ENCODE data around the gene GAREM2.
A peak's percentile ranks its signal among the peaks of the same experiment; 100 is the strongest.

GAREM2 gene

DNA sequence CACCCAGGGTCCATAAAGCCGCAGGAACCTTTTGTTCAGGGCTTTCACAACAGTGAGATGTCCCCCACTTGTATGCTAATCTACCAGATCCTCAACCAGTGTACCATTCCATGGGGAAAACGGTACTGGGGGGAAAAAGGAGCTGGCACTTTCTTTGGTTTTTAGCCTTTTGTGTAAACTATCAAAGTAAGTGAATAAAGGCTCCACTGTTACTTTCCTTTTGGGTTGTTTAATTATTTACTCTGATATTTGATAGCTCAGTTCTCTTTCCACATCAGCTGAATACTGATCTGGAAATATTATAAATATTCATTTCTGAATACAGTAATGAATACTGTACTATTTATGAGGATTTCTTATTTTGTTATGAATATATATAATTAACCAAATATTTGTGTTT is 51.2 kb downstream of the GAREM2 start:
- CTCF ChIA-PET = no interaction called here
- no peaks in the 10 kb centered on the region for H3K4me1 ChIP-seq (ENCODE audit: control extremely low read depth in 1 of 4, control insufficient read depth in 4 of 4, insufficient read depth in 4 of 4, low read length in 3 of 4)
- no peak overlapping the region for H3K27ac ChIP-seq (ENCODE audit: insufficient read depth in 1 of 2, low read depth in 1 of 2, low read length in 2 of 2, poor library complexity in 1 of 2, severe bottlenecking in 2 of 2)
- H3K36me3 ChIP-seq (ENCODE audit: control insufficient read depth in 4 of 4, insufficient read depth in 4 of 4, low read length in 3 of 4) = peaks cover 32 to 77% (median 57%) of the 10 kb centered on the region in 4 experiments
- H3K4me3 ChIP-seq (ENCODE audit: control insufficient read depth in 1 of 7, extremely low read depth in 1 of 7, insufficient read depth in 4 of 7, low read depth in 2 of 7, low read length in 6 of 7) = no peak overlapping the region
- no peaks in the 10 kb centered on the region for H3K27me3 ChIP-seq (replicated peaks in 2 of 5; ENCODE audit: control insufficient read depth in 4 of 5, insufficient read depth in 5 of 5, low read length in 4 of 5)
- POLR2A ChIA-PET = interaction anchor here (0.6 kb wide), 1 partner anchor 14 kb away, joined by 3 read pairs; no protein-coding TSS in a partner anchor
- peaks cover 0 to 10% (median 2%) of the 10 kb centered on the region in 5 experiments for H3K9me3 ChIP-seq (ENCODE audit: control extremely low read depth in 1 of 5, control insufficient read depth in 4 of 5, insufficient read depth in 2 of 5, low read depth in 1 of 5, low read length in 4 of 5)
- no peak for DNase-seq
- WGBS (ENCODE audit: insufficient coverage) = 100% methylated on average over 2 of the region's 2 CpGs

DNA sequence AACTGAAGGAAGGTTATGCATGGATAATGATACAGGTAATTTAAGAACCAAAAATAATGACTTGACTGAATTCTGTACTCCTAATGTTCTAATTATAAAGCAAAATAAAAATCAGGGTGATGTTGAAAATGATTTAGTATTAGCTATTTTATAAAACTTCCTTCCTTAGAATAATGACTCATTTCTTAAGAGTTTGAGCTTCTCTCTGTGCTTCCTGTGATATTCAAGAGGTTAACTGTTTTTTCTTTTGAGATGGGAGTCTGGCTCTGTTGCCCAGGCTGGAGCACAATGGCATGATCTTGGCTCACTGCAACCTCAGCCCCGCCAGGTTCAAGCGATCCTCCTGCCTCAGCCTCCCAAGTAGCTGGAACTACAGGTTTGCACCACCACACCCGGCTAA is 56.7 kb downstream of the GAREM2 start:
- H3K9me3 ChIP-seq (ENCODE audit: control extremely low read depth in 1 of 5, control insufficient read depth in 4 of 5, insufficient read depth in 2 of 5, low read depth in 1 of 5, low read length in 4 of 5) = peaks cover 0 to 9% (median 2%) of the 10 kb centered on the region in 5 experiments
- ChIA-PET CTCF (no interaction called here), POLR2A (no interaction called here)
- no peaks in the 10 kb centered on the region for H3K27me3 ChIP-seq (replicated peaks in 2 of 5; ENCODE audit: control insufficient read depth in 4 of 5, insufficient read depth in 5 of 5, low read length in 4 of 5)
- DNase-seq = no peak
- 100% methylated on average over 3 of the region's 3 CpGs for WGBS (ENCODE audit: insufficient coverage)
- H3K4me1 ChIP-seq (ENCODE audit: control extremely low read depth in 1 of 4, control insufficient read depth in 4 of 4, insufficient read depth in 4 of 4, low read length in 3 of 4) = no peaks in the 10 kb centered on the region
- no peak overlapping the region for H3K4me3 ChIP-seq (ENCODE audit: control insufficient read depth in 1 of 7, extremely low read depth in 1 of 7, insufficient read depth in 4 of 7, low read depth in 2 of 7, low read length in 6 of 7)
- H3K27ac ChIP-seq (ENCODE audit: insufficient read depth in 1 of 2, low read depth in 1 of 2, low read length in 2 of 2, poor library complexity in 1 of 2, severe bottlenecking in 2 of 2) = no peak overlapping the region
- H3K36me3 ChIP-seq (ENCODE audit: control insufficient read depth in 4 of 4, insufficient read depth in 4 of 4, low read length in 3 of 4) = peaks cover 38 to 88% (median 63%) of the 10 kb centered on the region in 4 experiments

DNA sequence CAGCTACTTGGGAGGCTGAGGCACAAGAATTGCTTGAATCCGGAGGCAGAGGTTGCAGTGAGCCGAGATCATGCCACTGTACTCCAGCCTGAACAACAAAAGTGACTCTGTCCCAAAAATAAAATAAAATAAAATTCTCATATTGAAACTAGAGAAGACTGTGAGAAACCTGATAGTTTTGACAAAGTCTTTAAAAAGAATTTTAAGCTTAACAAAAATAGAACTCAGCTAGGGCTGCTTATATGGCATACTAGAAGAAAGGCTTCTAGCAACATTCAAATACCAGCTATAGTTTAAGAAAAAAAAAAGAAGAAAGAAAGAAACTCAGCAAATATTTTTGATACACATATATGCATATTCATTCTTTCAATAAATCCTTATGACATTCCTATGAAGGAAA is 57.9 kb downstream of the GAREM2 start:
- no peaks in the 10 kb centered on the region for H3K27me3 ChIP-seq (replicated peaks in 2 of 5; ENCODE audit: control insufficient read depth in 4 of 5, insufficient read depth in 5 of 5, low read length in 4 of 5)
- ChIA-PET POLR2A (no interaction called here), CTCF (interaction anchor here (0.9 kb wide), 1 partner anchor 99 kb away, joined by 3 read pairs; no protein-coding TSS in a partner anchor)
- no peaks in the 10 kb centered on the region for H3K4me1 ChIP-seq (ENCODE audit: control extremely low read depth in 1 of 4, control insufficient read depth in 4 of 4, insufficient read depth in 4 of 4, low read length in 3 of 4)
- no peak overlapping the region for H3K4me3 ChIP-seq (ENCODE audit: control insufficient read depth in 1 of 7, extremely low read depth in 1 of 7, insufficient read depth in 4 of 7, low read depth in 2 of 7, low read length in 6 of 7)
- no CpG with 5 or more reads among the region's 2 CpGs for WGBS (ENCODE audit: insufficient coverage)
- H3K9me3 ChIP-seq (ENCODE audit: control extremely low read depth in 1 of 5, control insufficient read depth in 4 of 5, insufficient read depth in 2 of 5, low read depth in 1 of 5, low read length in 4 of 5) = peaks cover 0 to 9% (median 6%) of the 10 kb centered on the region in 5 experiments
- no peak overlapping the region for H3K27ac ChIP-seq (ENCODE audit: insufficient read depth in 1 of 2, low read depth in 1 of 2, low read length in 2 of 2, poor library complexity in 1 of 2, severe bottlenecking in 2 of 2)
- DNase-seq = no peak
- peaks cover 40 to 95% (median 68%) of the 10 kb centered on the region in 4 experiments for H3K36me3 ChIP-seq (ENCODE audit: control insufficient read depth in 4 of 4, insufficient read depth in 4 of 4, low read length in 3 of 4)

GRCh38 chr2:26235089-26235488 is 62.2 kb downstream of the GAREM2 start:
- Histone ChIP-seq H3K9me3 (ENCODE audit: control extremely low read depth in 1 of 5, control insufficient read depth in 4 of 5, insufficient read depth in 2 of 5, low read depth in 1 of 5, low read length in 4 of 5) (peaks cover 0 to 4% (median 0%) of the 10 kb centered on the region in 5 experiments), H3K27me3 (replicated peaks in 2 of 5; ENCODE audit: control insufficient read depth in 4 of 5, insufficient read depth in 5 of 5, low read length in 4 of 5) (no peaks in the 10 kb centered on the region), H3K27ac (ENCODE audit: insufficient read depth in 1 of 2, low read depth in 1 of 2, low read length in 2 of 2, poor library complexity in 1 of 2, severe bottlenecking in 2 of 2) (no peak overlapping the region), H3K4me3 (ENCODE audit: control insufficient read depth in 1 of 7, extremely low read depth in 1 of 7, insufficient read depth in 4 of 7, low read depth in 2 of 7, low read length in 6 of 7) (no peak overlapping the region), H3K4me1 (ENCODE audit: control extremely low read depth in 1 of 4, control insufficient read depth in 4 of 4, insufficient read depth in 4 of 4, low read length in 3 of 4) (peaks cover 0 to 9% (median 2%) of the 10 kb centered on the region in 4 experiments), H3K36me3 (ENCODE audit: control insufficient read depth in 4 of 4, insufficient read depth in 4 of 4, low read length in 3 of 4) (peaks cover 27 to 79% (median 58%) of the 10 kb centered on the region in 4 experiments)
- CTCF ChIA-PET = interaction anchor here (1.2 to 2.2 kb wide), 2 partner anchors 10 to 75 kb away, joined by 5 to 6 read pairs; partner anchors contain the start of genes HADHA and HADHB
- POLR2A ChIA-PET = no interaction called here
- peak; percentile 11 to 37 (median 31) for DNase-seq
- WGBS (ENCODE audit: insufficient coverage) = 98% methylated on average over 6 of the region's 9 CpGs

DNA sequence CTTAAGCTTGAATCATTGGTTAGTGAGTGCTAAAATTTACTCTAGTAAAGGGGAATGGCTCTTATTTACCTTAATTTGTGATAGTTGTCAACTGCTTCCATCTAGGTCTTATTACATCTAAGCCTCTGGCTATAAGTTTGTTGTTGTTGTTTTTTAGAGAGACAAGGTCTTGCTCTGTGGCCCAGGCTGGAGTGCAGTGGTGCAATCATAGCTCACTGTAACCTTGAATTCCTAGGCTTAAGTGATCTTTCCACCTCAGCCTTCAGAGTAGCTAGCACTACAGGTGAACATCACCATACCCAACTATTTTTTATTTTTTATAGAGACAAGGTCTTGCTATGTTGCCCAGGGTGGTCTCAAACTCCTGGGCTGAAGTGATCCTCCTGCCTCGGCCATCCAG is 65.0 kb downstream of the GAREM2 start:
- POLR2A ChIA-PET = no interaction called here
- H3K27ac ChIP-seq (ENCODE audit: insufficient read depth in 1 of 2, low read depth in 1 of 2, low read length in 2 of 2, poor library complexity in 1 of 2, severe bottlenecking in 2 of 2) = no peak overlapping the region
- no peak for DNase-seq
- H3K4me1 ChIP-seq (ENCODE audit: control extremely low read depth in 1 of 4, control insufficient read depth in 4 of 4, insufficient read depth in 4 of 4, low read length in 3 of 4) = peaks cover 2 to 17% (median 5%) of the 10 kb centered on the region in 4 experiments
- CTCF ChIA-PET = interaction anchor here (1.3 to 1.5 kb wide), 3 partner anchors 23 to 108 kb away, joined by 3 read pairs; partner anchors contain the start of gene SELENOI
- H3K4me3 ChIP-seq (ENCODE audit: control insufficient read depth in 1 of 7, extremely low read depth in 1 of 7, insufficient read depth in 4 of 7, low read depth in 2 of 7, low read length in 6 of 7) = no peak overlapping the region
- H3K9me3 ChIP-seq (ENCODE audit: control extremely low read depth in 1 of 5, control insufficient read depth in 4 of 5, insufficient read depth in 2 of 5, low read depth in 1 of 5, low read length in 4 of 5) = peaks cover 0 to 4% (median 0%) of the 10 kb centered on the region in 5 experiments
- peaks cover 17 to 54% (median 42%) of the 10 kb centered on the region in 4 experiments for H3K36me3 ChIP-seq (ENCODE audit: control insufficient read depth in 4 of 4, insufficient read depth in 4 of 4, low read length in 3 of 4)
- H3K27me3 ChIP-seq (replicated peaks in 2 of 5; ENCODE audit: control insufficient read depth in 4 of 5, insufficient read depth in 5 of 5, low read length in 4 of 5) = no peaks in the 10 kb centered on the region
- WGBS (ENCODE audit: insufficient coverage) = no CpG with 5 or more reads among the region's 1 CpG

GRCh38 chr2:26238311-26238958 is 65.5 kb downstream of the GAREM2 start:
- ChIA-PET POLR2A (no interaction called here), CTCF (interaction anchor here (1.3 to 1.5 kb wide), 3 partner anchors 23 to 107 kb away, joined by 3 read pairs; partner anchors contain the start of gene SELENOI)
- Histone ChIP-seq H3K27me3 (replicated peaks in 2 of 5; ENCODE audit: control insufficient read depth in 4 of 5, insufficient read depth in 5 of 5, low read length in 4 of 5) (no peaks in the 10 kb centered on the region), H3K27ac (ENCODE audit: insufficient read depth in 1 of 2, low read depth in 1 of 2, low read length in 2 of 2, poor library complexity in 1 of 2, severe bottlenecking in 2 of 2) (no peak overlapping the region), H3K9me3 (ENCODE audit: control extremely low read depth in 1 of 5, control insufficient read depth in 4 of 5, insufficient read depth in 2 of 5, low read depth in 1 of 5, low read length in 4 of 5) (peaks cover 0 to 4% (median 0%) of the 10 kb centered on the region in 5 experiments), H3K4me1 (ENCODE audit: control extremely low read depth in 1 of 4, control insufficient read depth in 4 of 4, insufficient read depth in 4 of 4, low read length in 3 of 4) (peaks cover 7 to 23% (median 10%) of the 10 kb centered on the region in 4 experiments), H3K4me3 (ENCODE audit: control insufficient read depth in 1 of 7, extremely low read depth in 1 of 7, insufficient read depth in 4 of 7, low read depth in 2 of 7, low read length in 6 of 7) (no peak overlapping the region), H3K36me3 (ENCODE audit: control insufficient read depth in 4 of 4, insufficient read depth in 4 of 4, low read length in 3 of 4) (peaks cover 11 to 49% (median 36%) of the 10 kb centered on the region in 4 experiments)
- 83% methylated on average over 1 of the region's 4 CpGs for WGBS (ENCODE audit: insufficient coverage)
- no peak for DNase-seq

All from common myeloid progenitor, CD34-positive (primary cell).